Calu3 (cell line): ENCODE measurements around the gene GNAS. TPM values are rescaled to one million over a fixed set of nuclear protein-coding genes. Genes with fewer than 3 reads are reported as not detected.

ENCODE experiments used
- BruUV-seq: library from RNA; stranded (reverse); fragments of 400-500 nt; replicated peaks from 2 replicates; lab custom pipeline; 2021; lab: Mats Ljungman, UMichigan
- CTCF ChIA-PET: fragments of 300-600 bp; sonication (Branson Sonifier 250); formaldehyde crosslinking; loops from one replicate; lab custom pipeline; 2022; ENCODE audit warnings: antibody characterized with exemption; lab: Charles Lee
- DNase-seq: peaks from one replicate; pipeline ENCODE4 v3.0.0; 2022
- H3K27ac Mint-ChIP-seq: one replicate; pipeline ENCODE4 v1.8.0; 2022; ENCODE audit warnings: mixed read lengths; ENCODE audit not compliant: unreplicated experiment
- H3K27me3 Mint-ChIP-seq: one replicate; pipeline ENCODE4 v1.8.0; 2022; ENCODE audit warnings: mixed read lengths; ENCODE audit not compliant: unreplicated experiment
- H3K36me3 Mint-ChIP-seq: one replicate; pipeline ENCODE4 v1.8.0; 2022; ENCODE audit warnings: mild to moderate bottlenecking, moderate library complexity, mixed read lengths; ENCODE audit not compliant: insufficient read depth, unreplicated experiment
- H3K4me1 Mint-ChIP-seq: one replicate; pipeline ENCODE4 v1.8.0; 2022; ENCODE audit warnings: mild to moderate bottlenecking, low read depth, mixed read lengths; ENCODE audit not compliant: unreplicated experiment
- H3K4me3 Mint-ChIP-seq: one replicate; pipeline ENCODE4 v1.8.0; 2022; ENCODE audit warnings: mild to moderate bottlenecking, low read depth, moderate library complexity, mixed read lengths; ENCODE audit not compliant: unreplicated experiment
- H3K9me3 Mint-ChIP-seq: one replicate; pipeline ENCODE4 v1.8.0; 2022; ENCODE audit warnings: low read depth, mixed read lengths; ENCODE audit not compliant: unreplicated experiment
- CTCF ChIP-seq: fragments of 200-600 bp; IDR thresholded peaks from one replicate; pipeline ENCODE4 v1.8.0; 2022; ENCODE audit warnings: antibody characterized with exemption; ENCODE audit not compliant: unreplicated experiment
- intact Hi-C: fragments of 100-400 bp; cut with micrococcal nuclease; formaldehyde crosslinking; loops from one replicate; pipeline ENCODE4 v1.10.0; 2022; ENCODE audit not compliant: unreplicated experiment
- total RNA-seq: library from RNA; stranded (reverse); gene quantifications from 2 replicates; pipeline ENCODE4 v1.2.3, GENCODE V29; 2022

The GNAS gene
- total RNA-seq, 1 experiment from 2014 or later = 1,410 TPM

GRCh38 chr20:58927490-58928061, 75.1 kb downstream of the GNAS start:
- TF ChIP-seq CTCF = no peak
- H3K9me3 Mint-ChIP-seq = no peaks in the 10 kb centered on the region
- H3K27ac Mint-ChIP-seq = no peak overlapping the region
- H3K4me3 Mint-ChIP-seq = no peak overlapping the region
- H3K36me3 Mint-ChIP-seq = no peaks in the 10 kb centered on the region
- CTCF ChIA-PET = no interaction called here
- intact Hi-C loops = no loop called here
- no peak for DNase-seq
- BruUV-seq = no TSS peak
- no peaks in the 10 kb centered on the region for H3K4me1 Mint-ChIP-seq
- peaks cover 22% of the 10 kb centered on the region for H3K27me3 Mint-ChIP-seq

DNA sequence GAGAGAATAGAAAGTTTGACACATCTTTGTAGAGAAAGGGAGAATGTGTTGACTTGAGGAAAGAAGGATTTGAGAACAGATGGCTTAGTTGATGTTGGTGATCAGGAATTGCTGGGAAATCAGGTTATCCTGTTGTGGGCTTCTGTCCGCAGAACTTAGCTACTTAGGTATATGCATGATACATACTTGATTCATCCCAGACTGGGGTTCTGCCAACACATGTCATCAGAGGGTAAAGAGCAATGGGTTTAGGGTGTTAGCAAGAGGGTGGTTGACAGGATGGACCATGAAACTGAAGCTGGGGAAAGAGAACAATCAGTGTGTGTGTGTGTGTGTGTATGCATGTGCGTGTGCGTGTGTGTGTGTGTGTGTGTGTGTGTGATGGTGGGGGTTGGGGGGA, 78.0 kb downstream of the GNAS start:
- no peak for DNase-seq
- peaks cover 22% of the 10 kb centered on the region for H3K27me3 Mint-ChIP-seq
- no peak overlapping the region for H3K27ac Mint-ChIP-seq
- no peaks in the 10 kb centered on the region for H3K4me1 Mint-ChIP-seq
- BruUV-seq = no TSS peak
- no peak overlapping the region for H3K4me3 Mint-ChIP-seq
- H3K9me3 Mint-ChIP-seq = no peaks in the 10 kb centered on the region
- no peak for TF ChIP-seq CTCF
- H3K36me3 Mint-ChIP-seq = no peaks in the 10 kb centered on the region
- intact Hi-C loops = no loop called here
- CTCF ChIA-PET = no interaction called here

DNA sequence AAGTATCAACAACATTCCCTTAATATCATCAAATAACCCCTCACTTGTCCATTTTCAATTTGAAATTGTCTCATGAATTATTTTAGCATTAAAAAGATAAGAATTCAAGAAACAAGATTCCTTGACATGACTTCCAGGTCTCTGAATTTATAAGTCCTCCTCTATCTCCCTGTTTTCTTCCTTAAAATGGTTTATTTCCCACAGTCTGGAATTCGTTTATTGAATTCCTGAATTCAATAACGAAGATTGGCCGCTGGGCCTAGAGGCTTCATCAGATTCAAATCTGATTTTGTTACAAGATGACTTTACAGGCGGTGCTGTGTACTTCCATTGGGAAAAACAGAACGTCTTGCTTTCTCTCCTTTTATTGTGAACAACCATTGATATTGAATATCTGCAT, 79.7 kb downstream of the GNAS start:
- no peak for DNase-seq
- intact Hi-C loops = no loop called here
- TF ChIP-seq CTCF = no peak
- no peak overlapping the region for H3K27ac Mint-ChIP-seq
- BruUV-seq = no TSS peak
- CTCF ChIA-PET = interaction anchor here (0.6 kb wide), 1 partner anchor 12 kb away, joined by 3 read pairs; no protein-coding TSS in a partner anchor
- H3K27me3 Mint-ChIP-seq = peaks cover 22% of the 10 kb centered on the region
- no peak overlapping the region for H3K4me3 Mint-ChIP-seq
- no peaks in the 10 kb centered on the region for H3K36me3 Mint-ChIP-seq
- no peaks in the 10 kb centered on the region for H3K9me3 Mint-ChIP-seq
- no peaks in the 10 kb centered on the region for H3K4me1 Mint-ChIP-seq

DNA sequence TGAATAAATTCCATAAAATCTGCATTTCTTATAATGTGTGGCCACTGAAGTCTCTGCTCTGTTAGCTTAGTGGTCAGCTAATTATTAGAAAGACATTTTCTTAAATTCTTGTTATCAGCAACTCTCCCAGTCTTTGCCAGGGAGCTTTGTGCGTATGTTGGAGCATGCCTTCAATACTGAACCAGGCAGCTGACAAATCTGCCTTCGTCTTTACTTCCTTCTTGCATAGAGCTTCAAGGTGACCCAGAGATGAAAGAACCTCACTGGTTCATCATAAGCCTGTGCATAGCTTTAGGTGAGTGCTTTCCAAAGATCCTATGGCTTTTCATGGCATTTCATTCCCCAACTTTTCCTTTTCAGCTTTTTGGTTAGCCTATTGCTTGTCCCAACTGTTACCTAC, 85.6 kb downstream of the GNAS start:
- H3K36me3 Mint-ChIP-seq = no peaks in the 10 kb centered on the region
- no peak overlapping the region for H3K4me3 Mint-ChIP-seq
- no peaks in the 10 kb centered on the region for H3K4me1 Mint-ChIP-seq
- H3K27ac Mint-ChIP-seq = no peak overlapping the region
- no peak for TF ChIP-seq CTCF
- no peak for DNase-seq
- BruUV-seq = no TSS peak
- H3K27me3 Mint-ChIP-seq = no peaks in the 10 kb centered on the region
- no peaks in the 10 kb centered on the region for H3K9me3 Mint-ChIP-seq
- CTCF ChIA-PET = interaction anchor here (0.6 to 0.7 kb wide), 2 partner anchors 39 to 206 kb away, joined by 4 to 7 read pairs; no protein-coding TSS in a partner anchor
- intact Hi-C loops = no loop called here
